Uterus (tissue), 4 donors: ENCODE measurements around the gene OR5B2. TPM values are rescaled to one million over a fixed set of nuclear protein-coding genes. Genes with fewer than 3 reads are reported as not detected.
"Not testable (repeated sequence)": the region's sequence is repeated elsewhere in the genome, so short reads cannot be mapped to it uniquely, and the experiment has no call there.

Experiments
- DNase-seq, 2 donors: peaks; one replicate each; pipeline ENCODE4 v3.0.0-alpha.2; 2019 to 2020
- H3K27ac ChIP-seq, 2 donors: fragments of 200-600 bp; sonication (generic); 1 replicate in 1 of 2; 2 replicates in 1 of 2; pipeline ENCODE4 v1.5.1; 2016 to 2018
- H3K27me3 ChIP-seq, 2 donors: fragments of 200-600 bp; sonication (generic); one replicate each; pipeline ENCODE4 v1.5.1; 2018 to 2019; ENCODE audit warnings: control low read depth in 1 of 2
- H3K36me3 ChIP-seq, 2 donors: fragments of 200-600 bp; sonication (generic); one replicate each; pipeline ENCODE4 v1.5.1; 2019; ENCODE audit warnings: control low read depth in 1 of 2
- H3K4me1 ChIP-seq, 2 donors: fragments of 200-600 bp; sonication (generic); one replicate each; pipeline ENCODE4 v1.5.1; 2018 to 2019; ENCODE audit warnings: control low read depth in 1 of 2
- H3K4me3 ChIP-seq, 2 donors: fragments of 200-600 bp; sonication (generic); 1 replicate in 1 of 2; 2 replicates in 1 of 2; pipeline ENCODE4 v1.5.1; 2018 to 2019; ENCODE audit warnings: mild to moderate bottlenecking in 1 of 2
- H3K9me3 ChIP-seq, 2 donors: fragments of 200-600 bp; sonication (generic); one replicate each; pipeline ENCODE4 v1.5.1; 2019; ENCODE audit warnings: control low read depth in 1 of 2
- POLR2A ChIP-seq, 2 donors: fragments of 450-650 bp; IDR thresholded peaks; one replicate each; pipeline ENCODE4 v1.6.1; 2016; ENCODE audit warnings: antibody characterized with exemption in 2 of 2, mild to moderate bottlenecking in 1 of 2, moderate library complexity in 1 of 2
- intact Hi-C: fragments of 100-400 bp; cut with DNase I; formaldehyde crosslinking; loops from one replicate; pipeline ENCODE4 v1.15.1; 2023; ENCODE audit warnings: low total_unique reads
- total RNA-seq, 4 donors: library from RNA; depleted of rRNA in 3 of 4; stranded (reverse); fragments of >200 nt in 3 of 4; gene quantifications; one replicate each; pipeline versions ENCODE4 v1.1.0 to v1.2.4, GENCODE V29; 2014 to 2023
- TF ChIP-seq, protein P1 (sequence below), 4 experiments: fragments of 200-600 bp in 2 of 4; fragments of 450-650 bp in 2 of 4; sonication (generic) in 2 of 4; IDR thresholded peaks; one replicate each; pipeline ENCODE4 v1.5.1; 2016 to 2019; ENCODE audit warnings: antibody characterized with exemption in 4 of 4, mild to moderate bottlenecking in 2 of 4, moderate library complexity in 1 of 4
- donor health status: DM: yes; HTN: yes; CAD: no.

The OR5B2 gene
- total RNA-seq, 4 donors from 2014 or later: not detected

GRCh38 chr11:58433638-58434203, 5.8 kb upstream of the OR5B2 start:
- no peak for DNase-seq
- Histone ChIP-seq H3K9me3 (no peaks in the 10 kb centered on the region), H3K4me1 (no peaks in the 10 kb centered on the region), H3K27me3 (no peaks in the 10 kb centered on the region), H3K27ac (no peak overlapping the region), H3K4me3 (no peak overlapping the region), H3K36me3 (no peaks in the 10 kb centered on the region)
- no peak for TF ChIP-seq POLR2A (IDR thresholded peaks at IDR 0.05)
- TF ChIP-seq, protein P1, sequence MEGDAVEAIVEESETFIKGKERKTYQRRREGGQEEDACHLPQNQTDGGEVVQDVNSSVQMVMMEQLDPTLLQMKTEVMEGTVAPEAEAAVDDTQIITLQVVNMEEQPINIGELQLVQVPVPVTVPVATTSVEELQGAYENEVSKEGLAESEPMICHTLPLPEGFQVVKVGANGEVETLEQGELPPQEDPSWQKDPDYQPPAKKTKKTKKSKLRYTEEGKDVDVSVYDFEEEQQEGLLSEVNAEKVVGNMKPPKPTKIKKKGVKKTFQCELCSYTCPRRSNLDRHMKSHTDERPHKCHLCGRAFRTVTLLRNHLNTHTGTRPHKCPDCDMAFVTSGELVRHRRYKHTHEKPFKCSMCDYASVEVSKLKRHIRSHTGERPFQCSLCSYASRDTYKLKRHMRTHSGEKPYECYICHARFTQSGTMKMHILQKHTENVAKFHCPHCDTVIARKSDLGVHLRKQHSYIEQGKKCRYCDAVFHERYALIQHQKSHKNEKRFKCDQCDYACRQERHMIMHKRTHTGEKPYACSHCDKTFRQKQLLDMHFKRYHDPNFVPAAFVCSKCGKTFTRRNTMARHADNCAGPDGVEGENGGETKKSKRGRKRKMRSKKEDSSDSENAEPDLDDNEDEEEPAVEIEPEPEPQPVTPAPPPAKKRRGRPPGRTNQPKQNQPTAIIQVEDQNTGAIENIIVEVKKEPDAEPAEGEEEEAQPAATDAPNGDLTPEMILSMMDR (IDR thresholded peaks at IDR 0.05): no peak
- intact Hi-C loops: no loop called here

- intact Hi-C loops: no loop called here
- DNase-seq: no peak
- H3K36me3 ChIP-seq: no peaks in the 10 kb centered on the region
- no peak for TF ChIP-seq POLR2A (IDR thresholded peaks at IDR 0.05)
- TF ChIP-seq, protein P1 (IDR thresholded peaks at IDR 0.05): no peak
- H3K27ac ChIP-seq: no peak overlapping the region
- no peaks in the 10 kb centered on the region for H3K27me3 ChIP-seq
- H3K4me1 ChIP-seq: no peaks in the 10 kb centered on the region
- no peaks in the 10 kb centered on the region for H3K9me3 ChIP-seq
- H3K4me3 ChIP-seq: no peak overlapping the region
These were observed 1.4 kb upstream of the OR5B2 start for GRCh38 chr11:58429273-58429672.

GRCh38 chr11:58406774-58407173, 21.1 kb downstream of the OR5B2 start, which contains the start of gene OR5B3:
Gene OR5B3, minus strand, starts transcription at chr11:58406874. Its CDS starts 3,465 bp downstream, at chr11:58403409.
- Histone ChIP-seq H3K27ac (no peak within 1 kb of the TSS), H3K4me3 (no peak within 1 kb of the TSS), H3K9me3 (no peaks in the 10 kb centered on the region), H3K27me3 (no peaks in the 10 kb centered on the region), H3K4me1 (no peaks in the 10 kb centered on the region), H3K36me3 (no peaks in the 10 kb centered on the region)
- no peak for DNase-seq
- TF ChIP-seq POLR2A (IDR thresholded peaks at IDR 0.05): no peak
- intact Hi-C loops: no loop called here

DNA sequence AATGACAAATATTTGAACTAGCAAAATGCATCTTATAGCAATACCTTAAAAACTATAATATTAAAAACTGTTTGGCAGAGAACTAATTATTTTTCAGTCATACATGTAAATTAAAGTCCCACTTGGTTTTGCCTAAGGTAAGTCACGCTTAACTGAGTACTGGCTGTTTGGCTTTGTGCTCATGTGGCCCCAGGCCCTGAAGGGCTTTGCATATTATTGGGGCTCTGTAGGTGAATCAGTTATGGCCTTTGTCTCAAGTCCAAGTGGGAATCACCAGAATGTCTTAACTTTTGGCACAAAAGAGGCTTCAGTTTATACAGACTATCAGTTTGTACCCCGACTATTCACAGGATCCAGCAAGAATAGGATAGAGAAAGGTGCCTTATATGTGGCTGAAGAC, 28.3 kb downstream of the OR5B2 start:
- DNase-seq, H3K36me3 ChIP-seq, H3K27me3 ChIP-seq, H3K4me3 ChIP-seq, intact Hi-C loops, H3K27ac ChIP-seq, H3K9me3 ChIP-seq, H3K4me1 ChIP-seq: not testable (repeated sequence)

DNA sequence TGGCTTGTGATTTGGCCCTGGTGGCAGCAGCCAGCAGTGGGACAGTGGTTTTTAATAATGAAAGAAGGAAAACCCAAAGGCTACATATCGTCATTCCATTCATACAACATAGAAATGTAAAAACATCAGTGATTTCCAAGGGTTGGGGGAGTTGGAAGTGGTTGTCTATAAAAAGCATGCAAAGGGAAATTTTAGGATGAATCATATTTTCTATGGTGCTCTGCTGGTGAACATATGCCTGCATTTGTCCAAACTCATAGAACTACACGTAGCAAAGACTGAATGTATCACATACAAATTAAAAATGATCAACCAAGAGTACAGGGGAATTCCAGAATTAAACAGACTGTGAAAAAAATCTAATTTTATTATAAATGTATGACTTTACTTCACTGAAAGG, 32.3 kb downstream of the OR5B2 start:
- intact Hi-C loops: no loop called here
- Histone ChIP-seq H3K4me1 (no peaks in the 10 kb centered on the region), H3K4me3 (no peak overlapping the region), H3K9me3 (no peaks in the 10 kb centered on the region), H3K36me3 (no peaks in the 10 kb centered on the region), H3K27ac (no peak overlapping the region), H3K27me3 (no peaks in the 10 kb centered on the region)
- DNase-seq: no peak
- TF ChIP-seq, protein P1 (IDR thresholded peaks at IDR 0.05): no peak
- TF ChIP-seq POLR2A (IDR thresholded peaks at IDR 0.05): no peak

DNA sequence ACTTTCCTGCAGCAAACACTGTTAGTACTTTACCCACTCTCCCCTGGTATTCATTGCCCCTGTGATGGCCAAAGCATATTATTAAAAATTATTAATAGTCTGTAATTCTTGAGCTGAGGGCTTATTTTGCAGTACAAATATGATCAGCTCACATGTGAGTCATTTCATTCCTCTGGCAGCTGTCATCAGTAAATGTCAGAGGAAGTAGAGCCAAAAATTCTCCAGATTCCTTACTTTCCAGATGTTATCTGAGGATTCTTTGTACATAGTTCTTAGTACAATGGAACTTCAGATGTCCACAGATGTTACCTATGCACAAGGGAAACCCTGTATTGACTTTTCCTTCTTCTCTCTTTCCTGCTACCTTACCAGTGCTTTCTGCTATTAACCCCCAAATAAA, 33.7 kb downstream of the OR5B2 start:
- TF ChIP-seq POLR2A (IDR thresholded peaks at IDR 0.05): no peak
- TF ChIP-seq, protein P1 (IDR thresholded peaks at IDR 0.05): no peak
- DNase-seq: no peak
- intact Hi-C loops: no loop called here
- no peak overlapping the region for H3K27ac ChIP-seq
- no peaks in the 10 kb centered on the region for H3K27me3 ChIP-seq
- no peak overlapping the region for H3K4me3 ChIP-seq
- H3K9me3 ChIP-seq: no peaks in the 10 kb centered on the region
- H3K4me1 ChIP-seq: no peaks in the 10 kb centered on the region
- H3K36me3 ChIP-seq: no peaks in the 10 kb centered on the region
